SH-SY5Y (cell line): ENCODE measurements around the gene NXF1.

ENCODE experiments used
- GATA2 ChIP-seq: IDR thresholded peaks from 2 replicates; pipeline ENCODE4 v1.6.1; 2011; ENCODE audit warnings: mild to moderate bottlenecking, low read depth, low read length
- GATA3 ChIP-seq: IDR thresholded peaks from 2 replicates; pipeline ENCODE4 v1.6.1; 2011; ENCODE audit warnings: low read depth, mild to moderate bottlenecking, low read length, moderate library complexity

Gene NXF1

GRCh38 chr11:62804310-62805075 lies 747 bp downstream of the NXF1 start:
- TF ChIP-seq GATA3 (no peak), GATA2 (no peak)

GRCh38 chr11:62801071-62801470 lies 4.2 kb downstream of the NXF1 start:
- TF ChIP-seq GATA3 = no peak
- TF ChIP-seq GATA2 = no peak

GRCh38 chr11:62799486-62799885 lies 5.8 kb downstream of the NXF1 start:
- TF ChIP-seq GATA2 (no peak), GATA3 (no peak)

- TF ChIP-seq GATA2 (no peak), GATA3 (no peak)
Observed at GRCh38 chr11:62796281-62796680, 9.0 kb downstream of the NXF1 start.

GRCh38 chr11:62794201-62794775 lies 11.0 kb downstream of the NXF1 start:
- no peak for TF ChIP-seq GATA3
- no peak for TF ChIP-seq GATA2

GRCh38 chr11:62792202-62792575 lies 13.1 kb downstream of the NXF1 start:
- TF ChIP-seq GATA3 (no peak), GATA2 (no peak)

GRCh38 chr11:62791501-62792201 lies 13.6 kb downstream of the NXF1 start, which contains the start of gene TMEM223:
TSS of gene TMEM223 (minus strand) at chr11:62792006. CDS start at chr11:62791994, 12 bp downstream.
- TF ChIP-seq GATA2 (no peak), GATA3 (no peak)

- no peak for TF ChIP-seq GATA2
- TF ChIP-seq GATA3 = no peak
Observed at GRCh38 chr11:62789576-62789975, 15.7 kb downstream of the NXF1 start.

- no peak for TF ChIP-seq GATA3
- no peak for TF ChIP-seq GATA2
Observed at GRCh38 chr11:62788991-62789390, 16.2 kb downstream of the NXF1 start.

GRCh38 chr11:62787005-62787759 lies 18.1 kb downstream of the NXF1 start, which contains the start of gene TMEM179B:
TSS of gene TMEM179B (plus strand) at chr11:62787402. CDS start at chr11:62787432, 30 bp downstream.
- no peak for TF ChIP-seq GATA3
- no peak for TF ChIP-seq GATA2

- TF ChIP-seq GATA3 = no peak
- TF ChIP-seq GATA2 = no peak
Observed at GRCh38 chr11:62786318-62787004, 18.8 kb downstream of the NXF1 start.

- TF ChIP-seq GATA2 = no peak
- TF ChIP-seq GATA3 = no peak
Observed at GRCh38 chr11:62782753-62783152, 22.5 kb downstream of the NXF1 start.

GRCh38 chr11:62778441-62778840 lies 26.8 kb downstream of the NXF1 start:
- TF ChIP-seq GATA3 (no peak), GATA2 (no peak)
